H1 (cell line): ENCODE results near the gene C19orf25. TPM values are rescaled to one million over a fixed set of nuclear protein-coding genes. Genes with fewer than 3 reads are reported as not detected.

Experiments
- CTCF ChIA-PET: fragments of 300-600 bp; sonication (Branson Sonifier 250); formaldehyde crosslinking; loops from one replicate; lab custom pipeline; 2021; ENCODE audit not compliant: partially characterized antibody; lab: Charles Lee
- POLR2A ChIA-PET: fragments of 300-600 bp; sonication (Branson Sonifier 250); formaldehyde crosslinking; loops from one replicate; lab custom pipeline; 2021; ENCODE audit warnings: inconsistent platforms; ENCODE audit not compliant: partially characterized antibody; lab: Charles Lee
- DNase-seq, 2 experiments: peaks; one replicate each; pipeline versions ENCODE4 v3.0.0 to v3.0.0-alpha.2; 2010 to 2022; ENCODE audit warnings: low spot score in 2 of 2, low read depth in 1 of 2, mixed read lengths in 1 of 2
- FAIRE-seq: peaks from 2 replicates; lab custom pipeline; 2011; peaks lifted over from hg19 to GRCh38; lab: Jason Lieb, UNC
- H2AFZ ChIP-seq: 2 replicates; pipeline ENCODE4 v1.8.1; 2012; ENCODE audit warnings: low read length, inconsistent platforms
- H2AK5ac ChIP-seq: 2 replicates; pipeline ENCODE4 v1.6.1; 2013; ENCODE audit warnings: low read depth, low read length
- H2BK120ac ChIP-seq: replicated peaks from 2 replicates; pipeline ENCODE3; 2013; ENCODE audit warnings: low read depth, low read length, inconsistent platforms
- H2BK12ac ChIP-seq: 2 replicates; pipeline ENCODE4 v1.6.1; 2013; ENCODE audit warnings: low read depth, low read length
- H2BK15ac ChIP-seq: 2 replicates; pipeline ENCODE4 v1.6.1; 2013; ENCODE audit warnings: low read length
- H2BK20ac ChIP-seq: 2 replicates; pipeline ENCODE4 v1.6.1; 2013; ENCODE audit warnings: low read length
- H2BK5ac ChIP-seq: 2 replicates; pipeline ENCODE4 v1.6.1; 2013; ENCODE audit warnings: low read depth, low read length
- H3K14ac ChIP-seq: 2 replicates; pipeline ENCODE4 v1.6.1; 2013; ENCODE audit warnings: inconsistent platforms; ENCODE audit not compliant: insufficient read length
- H3K18ac ChIP-seq: 2 replicates; pipeline ENCODE4 v1.6.1; 2013; ENCODE audit warnings: low read length; ENCODE audit errors: extremely low read depth
- H3K23ac ChIP-seq: 2 replicates; pipeline ENCODE4 v1.6.1; 2013; ENCODE audit warnings: inconsistent platforms; ENCODE audit not compliant: insufficient read length
- H3K23me2 ChIP-seq: 2 replicates; pipeline ENCODE4 v1.6.1; 2013; ENCODE audit warnings: low read depth, low read length
- H3K27ac ChIP-seq: 2 replicates; pipeline ENCODE4 v1.6.1; 2011; ENCODE audit warnings: low read depth, low read length, inconsistent platforms
- H3K27me3 ChIP-seq, 4 experiments: replicated peaks in 1 of 4; 1 replicate in 1 of 4; 2 replicates in 3 of 4; pipeline versions ENCODE4 v1.6.1 to v1.8.1; 2011 to 2013; ENCODE audit warnings: low read length in 3 of 4, mild to moderate bottlenecking in 3 of 4, inconsistent platforms in 2 of 4, mixed read lengths in 2 of 4, moderate library complexity in 1 of 4; ENCODE audit not compliant: control insufficient read depth in 3 of 4, insufficient read depth in 3 of 4; ENCODE audit errors: extremely low read depth in 1 of 4
- H3K36me3 ChIP-seq, 4 experiments: 2 replicates each; pipeline versions ENCODE4 v1.6.1 to v1.8.1; 2011 to 2013; ENCODE audit warnings: mild to moderate bottlenecking in 4 of 4, low read length in 3 of 4, moderate library complexity in 2 of 4, control low read depth in 1 of 4, inconsistent platforms in 1 of 4; ENCODE audit not compliant: insufficient read depth in 4 of 4, control insufficient read depth in 2 of 4
- H3K4ac ChIP-seq: replicated peaks from 2 replicates; pipeline ENCODE3; 2013; ENCODE audit warnings: low read length, low read depth, mixed read lengths, inconsistent platforms; ENCODE audit not compliant: insufficient read length
- H3K4me1 ChIP-seq, 4 experiments: replicated peaks in 1 of 4; 1 replicate in 1 of 4; 2 replicates in 3 of 4; pipeline versions ENCODE4 v1.6.1 to v1.8.1; 2011 to 2013; ENCODE audit warnings: low read length in 3 of 4, inconsistent platforms in 2 of 4, mixed read lengths in 1 of 4; ENCODE audit not compliant: insufficient read depth in 4 of 4, control insufficient read depth in 3 of 4
- H3K4me2 ChIP-seq, 2 experiments: 2 replicates each; pipeline versions ENCODE4 v1.6.1 to v1.8.1; 2011 to 2013; ENCODE audit warnings: low read depth in 2 of 2, low read length in 2 of 2, control low read depth in 1 of 2, inconsistent platforms in 1 of 2, mild to moderate bottlenecking in 1 of 2; ENCODE audit not compliant: insufficient read depth in 1 of 2
- H3K4me3 ChIP-seq, 4 experiments: fragments of 200-600, 300-600 bp in 1 of 4; sonication (generic), shearing (Covaris generic), sonication (Bioruptor Twin) in 1 of 4; 2 replicates each; pipeline versions ENCODE4 v1.5.1 to v1.8.1; 2011 to 2016; ENCODE audit warnings: low read length in 4 of 4, low read depth in 3 of 4, control low read depth in 2 of 4, inconsistent platforms in 2 of 4, mild to moderate bottlenecking in 2 of 4, mixed read lengths in 1 of 4, moderate library complexity in 1 of 4; ENCODE audit not compliant: insufficient read depth in 2 of 4; ENCODE audit errors: extremely low read depth in 1 of 4
- H3K56ac ChIP-seq: replicated peaks from 2 replicates; pipeline ENCODE3; 2013; ENCODE audit warnings: low read depth, mild to moderate bottlenecking, mixed read lengths, low read length, inconsistent platforms; ENCODE audit not compliant: insufficient read length
- H3K79me1 ChIP-seq: 2 replicates; pipeline ENCODE4 v1.6.1; 2013; ENCODE audit warnings: low read depth, low read length, control low read depth
- H3K79me2 ChIP-seq, 2 experiments: 2 replicates each; pipeline versions ENCODE4 v1.6.1 to v1.8.1; 2012 to 2013; ENCODE audit warnings: low read length in 2 of 2, mild to moderate bottlenecking in 2 of 2, inconsistent platforms in 1 of 2; ENCODE audit not compliant: insufficient read depth in 2 of 2, control insufficient read depth in 1 of 2
- H3K9ac ChIP-seq, 4 experiments: replicated peaks in 1 of 4; 1 replicate in 1 of 4; 2 replicates in 3 of 4; pipeline versions ENCODE4 v1.6.1 to v1.8.1; 2011 to 2013; ENCODE audit warnings: low read depth in 3 of 4, low read length in 3 of 4, control low read depth in 2 of 4, mild to moderate bottlenecking in 2 of 4, moderate library complexity in 2 of 4, inconsistent platforms in 1 of 4; ENCODE audit errors: extremely low read depth in 1 of 4
- H3K9me3 ChIP-seq, 2 experiments: 2 replicates each; pipeline versions ENCODE4 v1.6.1 to v1.8.1; 2012 to 2013; ENCODE audit warnings: mild to moderate bottlenecking in 2 of 2, moderate library complexity in 2 of 2, control low read depth in 1 of 2, inconsistent platforms in 1 of 2, low read depth in 1 of 2, low read length in 1 of 2, mixed read lengths in 1 of 2; ENCODE audit not compliant: insufficient read depth in 2 of 2
- H4K20me1 ChIP-seq, 2 experiments: replicated peaks in 1 of 2; 2 replicates each; pipeline versions ENCODE3 to v1.8.1; 2011 to 2013; ENCODE audit warnings: inconsistent platforms in 2 of 2, low read length in 2 of 2, mild to moderate bottlenecking in 1 of 2; ENCODE audit not compliant: insufficient read depth in 2 of 2, control insufficient read depth in 1 of 2
- H4K5ac ChIP-seq: 2 replicates; pipeline ENCODE4 v1.6.1; 2013; ENCODE audit warnings: low read length, low read depth, mixed read lengths, inconsistent platforms; ENCODE audit not compliant: insufficient read length
- H4K8ac ChIP-seq: 2 replicates; pipeline ENCODE4 v1.8.0; 2013; ENCODE audit warnings: mild to moderate bottlenecking, moderate library complexity, low read length, inconsistent platforms; ENCODE audit not compliant: insufficient read depth; ENCODE audit errors: extremely low read depth
- H4K91ac ChIP-seq: replicated peaks from 2 replicates; pipeline ENCODE3; 2013; ENCODE audit warnings: low read length, mixed read lengths, inconsistent platforms; ENCODE audit not compliant: insufficient read length
- ASH2L ChIP-seq: fragments of 200-600, 300-600 bp; sonication (generic); IDR thresholded peaks from one replicate; pipeline ENCODE4 v1.7.1; 2017; ENCODE audit warnings: low read length
- SIN3A ChIP-seq, 2 experiments: IDR thresholded peaks in 1 of 2; conservative IDR thresholded peaks in 1 of 2; 2 replicates each; pipeline ENCODE4 v1.6.1; 2011 to 2012; ENCODE audit warnings: low read length in 2 of 2, improper control_type of control experiment in 1 of 2, low read depth in 1 of 2, mild to moderate bottlenecking in 1 of 2
- WGBS, 2 experiments: shearing (Covaris generic) in 1 of 2; methylation state at CpG; one replicate each; pipeline versions ENCODE4 v1.1.6 to v1.1.7; 2013 to 2015; ENCODE audit warnings: low lambda C conversion rate in 2 of 2, mixed read lengths in 2 of 2, inconsistent platforms in 1 of 2, low coverage in 1 of 2, missing lambda C conversion rate in 1 of 2; ENCODE audit not compliant: insufficient replicate concordance in 2 of 2, insufficient coverage in 1 of 2, insufficient read length in 1 of 2; ENCODE audit errors: extremely low coverage in 1 of 2, missing lambda C conversion rate in 1 of 2; 5-methylcytosine and 5-hydroxymethylcytosine counted together
- polyA plus RNA-seq, 7 experiments: library from polyadenylated mRNA; depleted of rRNA in 3 of 7; stranded (reverse) in 5 of 7; unstranded in 2 of 7; fragments of >200 nt in 5 of 7; fragments of 200-250 nt in 2 of 7; gene quantifications; 1 replicate in 5 of 7; 2 replicates in 1 of 7; 4 replicates in 1 of 7; pipeline versions ENCODE4 v1.2.1 to v1.2.3, GENCODE V29; 2011 to 2013; ENCODE audit warnings: missing spikeins in 2 of 7, mixed read lengths in 2 of 7
- total RNA-seq: library from RNA; stranded (reverse); fragmentation: NEBNext Ultra II Directional; extraction: Animal tissue kit (Norgen Biotek cat#: 25700); gene quantifications from 2 replicates; pipeline ENCODE4 v1.2.1, GENCODE V29; 2021
- TF ChIP-seq, protein P1 (sequence below): IDR thresholded peaks from 2 replicates; pipeline ENCODE4 v1.6.1; 2011; ENCODE audit warnings: low read length, improper control_type of control experiment
- TF ChIP-seq, protein P2 (sequence below), 3 experiments: IDR thresholded peaks; 1 replicate in 2 of 3; 2 replicates in 1 of 3; pipeline versions ENCODE4 v1.5.1 to v1.6.1; 2011; ENCODE audit warnings: low read length in 3 of 3, mild to moderate bottlenecking in 3 of 3, inconsistent platforms in 2 of 3, low read depth in 1 of 3, moderate library complexity in 1 of 3; ENCODE audit not compliant: insufficient read depth in 1 of 3; ENCODE audit errors: control extremely low read depth in 1 of 3
- TF ChIP-seq, protein P3 (sequence below): IDR thresholded peaks from 2 replicates; pipeline ENCODE4 v1.6.1; 2011; ENCODE audit warnings: low read depth, mild to moderate bottlenecking, low read length; ENCODE audit not compliant: insufficient read depth

C19orf25 gene
- total and polyA plus RNA-seq, 2 of the 8 experiments (the other 6 are each of a cell fraction or from before 2014, with no cell fraction given): 41.3 to 67.4 TPM

DNA sequence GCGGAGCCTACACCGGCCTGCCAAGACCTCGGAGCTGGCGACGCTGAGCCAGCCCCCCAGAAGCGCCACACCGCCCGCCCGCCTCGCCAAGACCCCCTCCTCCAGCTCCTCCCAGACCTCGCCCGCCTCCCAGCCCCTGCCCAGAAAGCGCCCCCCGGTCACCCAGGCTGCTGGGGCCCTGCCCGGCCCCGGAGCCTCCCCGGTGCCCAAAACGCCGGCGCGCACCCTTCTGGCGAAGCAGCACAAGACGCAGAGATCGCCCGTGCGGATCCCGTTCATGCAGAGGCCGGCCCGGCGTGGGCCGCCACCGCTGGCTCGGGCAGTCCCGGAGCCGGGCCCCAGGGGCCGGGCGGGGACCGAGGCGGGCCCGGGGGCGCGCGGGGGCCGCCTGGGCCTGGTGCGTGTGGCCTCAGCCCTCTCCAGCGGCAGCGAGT lies 10.2 kb downstream of the C19orf25 start:
- no peak overlapping the region for H4K5ac ChIP-seq
- DNase-seq (peak in 1 of 2 experiments; percentile 84), FAIRE-seq (no peak)
- H2AK5ac ChIP-seq: no peak overlapping the region
- H3K79me1 ChIP-seq: no peaks in the 10 kb centered on the region
- no peak overlapping the region for H3K14ac ChIP-seq
- no peak overlapping the region for H3K27ac ChIP-seq
- no peak overlapping the region for H3K9ac ChIP-seq
- peaks cover 0 to 41% (median 0%) of the 10 kb centered on the region in 4 experiments; a peak in 2 of 8 replicates for H3K36me3 ChIP-seq
- H3K23me2 ChIP-seq: peaks cover 13% of the 10 kb centered on the region; the same call in 1 of the 2 replicates
- H4K20me1 ChIP-seq: peaks cover 20 to 54% of the 10 kb centered on the region in 2 experiments
- ChIA-PET POLR2A (interaction anchor here (0.6 to 5.5 kb wide), 7 partner anchors 9 to 200 kb away, joined by 3 to 72 read pairs (median 4); partner anchors contain the start of gene CIRBP), CTCF (interaction anchor here (0.9 to 5.5 kb wide), 4 partner anchors 9 to 40 kb away, joined by 3 to 53 read pairs (median 20); no protein-coding TSS in a partner anchor)
- TF ChIP-seq SIN3A (conservative IDR thresholded peaks at IDR 0.05 in 1 of 2, IDR thresholded peaks at IDR 0.05 in 1 of 2; ENCODE audit: low read depth in 1 of 2, low read length in 2 of 2) (no peak), ASH2L (no peak)
- TF ChIP-seq, protein P1, sequence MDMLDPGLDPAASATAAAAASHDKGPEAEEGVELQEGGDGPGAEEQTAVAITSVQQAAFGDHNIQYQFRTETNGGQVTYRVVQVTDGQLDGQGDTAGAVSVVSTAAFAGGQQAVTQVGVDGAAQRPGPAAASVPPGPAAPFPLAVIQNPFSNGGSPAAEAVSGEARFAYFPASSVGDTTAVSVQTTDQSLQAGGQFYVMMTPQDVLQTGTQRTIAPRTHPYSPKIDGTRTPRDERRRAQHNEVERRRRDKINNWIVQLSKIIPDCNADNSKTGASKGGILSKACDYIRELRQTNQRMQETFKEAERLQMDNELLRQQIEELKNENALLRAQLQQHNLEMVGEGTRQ: no peak
- TF ChIP-seq, protein P2, sequence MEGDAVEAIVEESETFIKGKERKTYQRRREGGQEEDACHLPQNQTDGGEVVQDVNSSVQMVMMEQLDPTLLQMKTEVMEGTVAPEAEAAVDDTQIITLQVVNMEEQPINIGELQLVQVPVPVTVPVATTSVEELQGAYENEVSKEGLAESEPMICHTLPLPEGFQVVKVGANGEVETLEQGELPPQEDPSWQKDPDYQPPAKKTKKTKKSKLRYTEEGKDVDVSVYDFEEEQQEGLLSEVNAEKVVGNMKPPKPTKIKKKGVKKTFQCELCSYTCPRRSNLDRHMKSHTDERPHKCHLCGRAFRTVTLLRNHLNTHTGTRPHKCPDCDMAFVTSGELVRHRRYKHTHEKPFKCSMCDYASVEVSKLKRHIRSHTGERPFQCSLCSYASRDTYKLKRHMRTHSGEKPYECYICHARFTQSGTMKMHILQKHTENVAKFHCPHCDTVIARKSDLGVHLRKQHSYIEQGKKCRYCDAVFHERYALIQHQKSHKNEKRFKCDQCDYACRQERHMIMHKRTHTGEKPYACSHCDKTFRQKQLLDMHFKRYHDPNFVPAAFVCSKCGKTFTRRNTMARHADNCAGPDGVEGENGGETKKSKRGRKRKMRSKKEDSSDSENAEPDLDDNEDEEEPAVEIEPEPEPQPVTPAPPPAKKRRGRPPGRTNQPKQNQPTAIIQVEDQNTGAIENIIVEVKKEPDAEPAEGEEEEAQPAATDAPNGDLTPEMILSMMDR (IDR thresholded peaks at IDR 0.05; ENCODE audit: control extremely low read depth in 1 of 3, insufficient read depth in 1 of 3, low read depth in 1 of 3, low read length in 3 of 3): peak in 1 of 3 experiments; percentile 29; a peak in 2 of 4 replicates
- TF ChIP-seq, protein P3, sequence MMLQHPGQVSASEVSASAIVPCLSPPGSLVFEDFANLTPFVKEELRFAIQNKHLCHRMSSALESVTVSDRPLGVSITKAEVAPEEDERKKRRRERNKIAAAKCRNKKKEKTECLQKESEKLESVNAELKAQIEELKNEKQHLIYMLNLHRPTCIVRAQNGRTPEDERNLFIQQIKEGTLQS: no peak
- H4K91ac ChIP-seq: no peak overlapping the region
- no peaks in the 10 kb centered on the region for H3K79me2 ChIP-seq
- no peak overlapping the region for H3K56ac ChIP-seq
- no peak overlapping the region for H4K8ac ChIP-seq
- no peak overlapping the region for H2BK12ac ChIP-seq
- H3K9me3 ChIP-seq: peaks cover 0 to 7% of the 10 kb centered on the region in 2 experiments; a peak in 1 of 4 replicates
- H2BK15ac ChIP-seq: no peak overlapping the region
- peaks cover 66 to 94% (median 90%) of the 10 kb centered on the region in 4 experiments for H3K27me3 ChIP-seq
- peak overlapping the region; percentile 64 to 86 for H3K4me2 ChIP-seq
- no peak overlapping the region for H3K23ac ChIP-seq
- peak overlapping the region in 1 of 4 experiments; percentile 51; a peak in 3 of 8 replicates for H3K4me3 ChIP-seq
- H2AFZ ChIP-seq: no peak overlapping the region
- H3K4me1 ChIP-seq: peaks cover 0 to 51% (median 28%) of the 10 kb centered on the region in 4 experiments; a peak in 5 of 7 replicates
- no peak overlapping the region for H2BK20ac ChIP-seq
- H2BK120ac ChIP-seq: no peak overlapping the region
- no peak overlapping the region for H2BK5ac ChIP-seq
- no peak overlapping the region for H3K18ac ChIP-seq
- 9% methylated on average over 20 of the region's 47 CpGs; no CpG with 5 or more reads in 1 of the 2 experiments for WGBS, 2 experiments
- H3K4ac ChIP-seq: no peak overlapping the region
